NK-92 (cell line): Measurements from ENCODE around the gene C19orf81.

Source experiments
- DNase-seq: peaks from one replicate; lab custom pipeline; 2025; ENCODE audit not compliant: unreplicated experiment; lab: John Stamatoyannopoulos, UW

The C19orf81 gene

DNA sequence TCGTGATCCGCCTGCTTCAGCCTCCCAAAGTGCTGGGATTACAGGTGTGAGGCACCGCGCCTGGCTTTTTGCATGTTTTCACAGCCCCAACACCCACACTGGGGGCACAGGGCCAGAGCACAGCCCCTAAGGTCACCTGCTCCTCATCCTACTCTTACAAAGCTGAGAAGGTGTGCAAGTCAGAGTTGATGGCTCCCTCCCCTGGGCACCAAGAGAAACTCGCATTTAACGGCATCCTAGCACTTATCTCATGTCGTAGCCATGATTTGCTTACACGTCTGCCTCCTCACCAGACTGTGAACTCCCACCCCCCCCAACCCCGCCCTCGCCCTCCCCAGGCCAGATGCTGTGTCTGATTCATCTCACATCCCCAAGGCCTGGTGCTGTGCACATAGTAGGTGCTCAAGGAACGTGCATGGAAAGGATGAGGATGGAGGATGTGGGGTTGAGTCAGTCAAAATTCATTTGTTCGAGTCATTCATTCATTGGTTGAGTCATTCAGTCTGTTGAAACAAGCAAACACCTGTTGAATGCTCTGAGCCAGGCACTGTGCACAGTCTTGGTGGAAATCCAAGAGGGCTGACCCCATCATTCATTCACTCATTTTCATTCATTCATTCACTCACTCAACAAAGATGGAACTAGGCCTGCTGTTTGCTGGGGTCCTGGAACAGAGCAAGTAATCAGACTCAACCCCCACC, 59.1 kb downstream of the C19orf81 start:
- no peak for DNase-seq
